ENCODE results near the gene ATP2B1.

GRCh38 chr12:89544681-89545184 is 163.9 kb downstream of the ATP2B1 start:
- TF ChIP-seq CTCF (IDR thresholded peaks at IDR 0.05; ENCODE audit: insufficient read depth, low read depth, low read length) (no peak), EZH2 (IDR thresholded peaks at IDR 0.05; ENCODE audit: insufficient read depth, low read length) (no peak)
